IPS-18c (cell line): ENCODE measurements around the gene UBE2F.
A peak's percentile ranks its signal among the peaks of the same experiment; 100 is the strongest.
"Not testable (repeated sequence)": the region's sequence is repeated elsewhere in the genome, so short reads cannot be mapped to it uniquely, and the experiment has no call there.

Source experiments
- H3K4me3 ChIP-seq: 2 replicates; pipeline ENCODE4 v1.7.0; 2013; ENCODE audit warnings: low read depth, mild to moderate bottlenecking, low read length, moderate library complexity; ENCODE audit not compliant: insufficient read depth
- H3K9me3 ChIP-seq: one replicate; pipeline ENCODE4 v1.6.1; 2013; ENCODE audit warnings: mild to moderate bottlenecking, low read length, moderate library complexity; ENCODE audit not compliant: control insufficient read depth, insufficient read depth

UBE2F gene

GRCh38 chr2:237940828-237941227 lies 26.0 kb upstream of the UBE2F start:
- H3K9me3 ChIP-seq, result no peaks in the 10 kb centered on the region
- H3K4me3 ChIP-seq, result no peak overlapping the region

GRCh38 chr2:237941239-237941638 lies 25.6 kb upstream of the UBE2F start:
- H3K9me3 ChIP-seq, result no peaks in the 10 kb centered on the region
- no peak overlapping the region for H3K4me3 ChIP-seq

- Histone ChIP-seq H3K4me3 (no peak overlapping the region), H3K9me3 (no peaks in the 10 kb centered on the region)
These were observed 24.3 kb upstream of the UBE2F start for GRCh38 chr2:237942513-237942899.

- Histone ChIP-seq H3K9me3 (no peaks in the 10 kb centered on the region), H3K4me3 (no peak overlapping the region)
These were observed 23.3 kb upstream of the UBE2F start for GRCh38 chr2:237943395-237944094.

- no peaks in the 10 kb centered on the region for H3K9me3 ChIP-seq
- H3K4me3 ChIP-seq, result no peak overlapping the region
These were observed 22.5 kb upstream of the UBE2F start for GRCh38 chr2:237944302-237944701.

- H3K4me3 ChIP-seq, result no peak overlapping the region
These were observed 20.4 kb upstream of the UBE2F start for GRCh38 chr2:237946423-237946822.

GRCh38 chr2:237951354-237951753 lies 15.5 kb upstream of the UBE2F start:
- not testable (repeated sequence) for H3K4me3 ChIP-seq, H3K9me3 ChIP-seq

More at GRCh38 chr2:237946423-237946822, 20.4 kb upstream of the UBE2F start:
- no peaks in the 10 kb centered on the region for H3K9me3 ChIP-seq

- H3K9me3 ChIP-seq, result no peaks in the 10 kb centered on the region
- H3K4me3 ChIP-seq, result no peak overlapping the region
These were observed 14.9 kb upstream of the UBE2F start for GRCh38 chr2:237951878-237952277.

- H3K4me3 ChIP-seq, result no peak overlapping the region
- H3K9me3 ChIP-seq, result no peaks in the 10 kb centered on the region
These were observed 14.0 kb upstream of the UBE2F start for GRCh38 chr2:237952851-237953250.

- H3K9me3 ChIP-seq, result peaks cover 4% of the 10 kb centered on the region
- peak overlapping the region; percentile 53; the same call in 1 of the 2 replicates for H3K4me3 ChIP-seq
These were observed 11.0 kb upstream of the UBE2F start for GRCh38 chr2:237955640-237956401.

- H3K4me3 ChIP-seq, result peak overlapping the region; percentile 53; the same call in 1 of the 2 replicates
- peaks cover 4% of the 10 kb centered on the region for H3K9me3 ChIP-seq
These were observed 10.4 kb upstream of the UBE2F start for GRCh38 chr2:237956402-237956736.

- H3K4me3 ChIP-seq, result no peak overlapping the region
These were observed 5.2 kb upstream of the UBE2F start for GRCh38 chr2:237961637-237962036.

GRCh38 chr2:237962432-237963084 lies 4.3 kb upstream of the UBE2F start:
- H3K4me3 ChIP-seq, result no peak overlapping the region
- peaks cover 10% of the 10 kb centered on the region for H3K9me3 ChIP-seq

More at GRCh38 chr2:237961637-237962036, 5.2 kb upstream of the UBE2F start:
- peaks cover 10% of the 10 kb centered on the region for H3K9me3 ChIP-seq

- H3K9me3 ChIP-seq, result peaks cover 10% of the 10 kb centered on the region
- not testable (repeated sequence) for H3K4me3 ChIP-seq
These were observed 3.3 kb upstream of the UBE2F start for GRCh38 chr2:237963490-237963991.

GRCh38 chr2:237964194-237964577 lies 2.6 kb upstream of the UBE2F start:
- Histone ChIP-seq H3K4me3 (no peak overlapping the region), H3K9me3 (peaks cover 8% of the 10 kb centered on the region)

GRCh38 chr2:237964578-237965404 lies 2.0 kb upstream of the UBE2F start:
- Histone ChIP-seq H3K4me3 (no peak overlapping the region), H3K9me3 (peaks cover 7% of the 10 kb centered on the region)

GRCh38 chr2:237965844-237966243 lies 970 bp upstream of the UBE2F start:
- H3K9me3 ChIP-seq, result not testable (repeated sequence)
- H3K4me3 ChIP-seq, result peak overlapping the region; percentile 69; the same call in 1 of the 2 replicates
